NCI-H128 (cell line): Measurements from ENCODE around the gene FXYD7.
"Not testable (repeated sequence)": the region's sequence is repeated elsewhere in the genome, so short reads cannot be mapped to it uniquely, and the experiment has no call there.

ENCODE experiments used
- DNase-seq: peaks from one replicate; lab custom pipeline; 2025; ENCODE audit not compliant: unreplicated experiment; lab: John Stamatoyannopoulos, UW

Gene FXYD7

DNA sequence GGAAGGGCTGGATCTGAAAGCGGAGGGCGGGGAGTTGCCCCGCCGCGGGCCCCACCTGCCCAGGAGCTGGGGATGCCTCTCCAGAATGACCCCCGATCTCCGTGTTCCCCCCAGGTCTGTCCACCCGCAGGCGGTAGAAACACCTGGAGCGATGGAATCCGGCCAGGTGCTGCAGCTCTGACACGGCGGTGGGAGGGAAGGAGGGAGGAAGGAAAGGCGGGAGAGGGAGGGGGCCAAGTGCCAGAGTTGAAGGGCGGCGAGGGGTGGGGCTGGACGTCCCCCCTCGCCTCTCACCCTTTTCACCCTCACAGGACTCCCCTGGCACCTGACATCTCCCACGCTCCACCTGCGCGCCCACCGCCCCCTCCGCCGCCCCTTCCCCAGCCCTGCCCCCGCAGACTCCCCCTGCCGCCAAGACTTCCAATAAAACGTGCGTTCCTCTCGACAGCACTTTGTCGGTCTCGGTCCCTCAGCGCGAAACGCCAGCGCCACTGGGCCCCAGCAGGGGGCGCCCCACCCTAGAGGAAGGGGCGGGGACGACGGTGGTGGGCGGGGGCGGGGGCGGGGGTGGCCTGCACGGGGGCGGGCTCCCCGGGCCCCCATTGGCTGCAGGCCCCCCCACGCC lies 337 bp upstream of the FXYD7 start:
- DNase-seq, result no peak

DNA sequence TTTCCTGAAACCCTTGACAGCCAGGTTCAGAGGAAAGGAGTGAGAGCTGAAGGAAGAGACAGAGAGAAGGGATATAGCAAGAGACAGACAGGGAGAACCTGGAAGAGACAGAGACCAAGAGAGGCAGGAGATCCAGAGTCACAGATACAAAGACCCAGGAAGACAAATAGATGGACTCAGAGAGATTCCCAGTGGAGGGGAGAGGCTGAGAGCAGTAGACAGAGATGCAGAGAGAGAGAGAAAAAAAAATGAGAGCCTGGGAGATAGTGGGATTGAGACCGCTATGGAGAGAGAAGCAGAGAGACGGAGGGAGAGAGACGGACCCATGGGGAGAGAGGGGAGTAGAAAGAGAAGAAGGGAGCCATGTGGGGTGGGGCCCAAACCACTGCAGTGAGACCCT lies 763 bp downstream of the FXYD7 start:
- no peak for DNase-seq

DNA sequence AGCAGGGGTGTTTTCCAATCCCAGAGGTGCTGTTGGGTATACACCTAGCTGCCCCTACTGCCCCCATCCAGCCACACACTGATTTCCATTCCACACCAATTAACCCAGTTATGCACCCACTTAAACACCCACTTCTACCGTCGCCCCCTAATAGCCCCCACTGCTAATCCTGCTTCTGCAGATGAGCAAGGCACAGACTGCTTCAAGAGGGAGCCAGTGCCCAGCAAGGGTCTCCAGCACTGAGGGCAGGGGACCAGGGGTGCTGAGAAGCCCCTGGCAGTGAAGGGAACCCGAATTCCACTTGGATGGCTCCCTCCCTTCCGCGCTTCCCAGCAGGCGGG lies 1.2 kb downstream of the FXYD7 start:
- no peak for DNase-seq

DNA sequence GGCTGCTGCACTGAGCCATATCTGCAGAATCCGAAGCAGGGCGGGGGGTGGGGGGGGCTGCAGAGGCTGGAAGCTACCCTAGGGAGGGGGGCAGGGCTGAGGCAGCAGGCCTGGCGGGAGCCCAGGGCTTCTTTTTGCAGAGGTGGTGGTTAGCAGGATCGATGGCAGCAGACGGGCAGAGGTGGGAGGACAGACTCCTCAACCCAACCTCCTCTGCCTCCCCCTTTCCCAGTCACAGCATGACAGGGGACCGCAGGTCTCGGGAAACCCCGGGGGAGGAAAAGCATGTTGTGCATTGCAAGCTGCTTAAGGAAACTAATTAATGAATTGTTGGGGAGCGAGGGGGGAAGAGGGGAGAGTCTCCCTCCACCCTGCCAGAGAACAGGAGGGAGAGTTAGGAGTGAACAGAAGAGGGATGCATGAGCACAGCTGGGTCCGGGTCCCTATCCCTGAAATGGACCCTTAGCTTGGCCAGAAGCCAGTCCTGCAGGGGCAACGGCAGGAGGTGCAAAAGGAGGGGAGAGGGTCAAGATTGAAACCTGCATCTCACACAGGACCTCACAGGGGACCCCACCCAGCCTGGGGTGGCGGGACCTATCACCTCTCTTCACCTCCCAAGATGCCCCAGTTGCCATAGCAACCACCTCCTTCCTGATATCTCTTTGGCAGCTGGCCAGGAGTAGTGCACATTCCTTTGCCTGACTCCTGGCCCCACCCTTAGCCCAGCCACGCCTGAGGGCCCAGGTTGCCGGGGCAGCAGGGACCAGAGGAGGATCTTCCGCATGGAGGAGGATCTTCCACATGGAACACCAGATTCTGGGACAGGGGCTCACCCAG lies 1.8 kb downstream of the FXYD7 start:
- DNase-seq, result no peak

DNA sequence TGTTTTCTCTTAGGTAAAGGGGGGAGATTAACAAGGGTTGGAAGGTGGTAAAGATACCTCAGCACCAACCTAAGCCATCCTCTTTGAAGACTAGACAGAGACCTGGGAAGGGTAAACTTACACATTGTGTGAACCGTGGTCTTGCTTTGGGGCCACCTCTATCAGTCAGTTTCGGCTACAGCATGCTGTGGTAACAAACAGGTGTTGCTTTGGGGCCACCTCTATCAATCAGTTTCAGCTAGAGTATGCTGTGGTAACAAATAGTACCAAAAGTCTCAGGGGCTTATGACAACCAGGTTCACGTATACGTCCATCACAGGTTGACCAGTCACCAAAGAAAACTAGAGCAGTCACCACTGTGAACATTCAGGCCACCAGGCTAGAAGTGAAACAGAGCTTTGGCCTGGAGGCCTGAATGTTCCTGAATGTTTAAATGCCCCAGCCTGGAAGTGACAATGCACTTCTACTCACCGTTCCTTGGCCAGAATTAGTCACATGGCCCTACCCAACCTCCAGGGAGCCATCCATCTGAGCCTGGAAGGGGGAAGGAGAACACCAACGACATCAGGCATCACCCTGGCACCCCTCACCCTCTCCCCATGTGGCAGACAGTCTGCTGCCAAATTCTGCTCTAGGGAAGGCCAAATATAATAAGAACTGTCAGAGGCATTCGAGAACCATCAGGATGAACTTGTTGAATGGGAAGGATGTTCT lies 3.8 kb downstream of the FXYD7 start:
- DNase-seq, result no peak

DNA sequence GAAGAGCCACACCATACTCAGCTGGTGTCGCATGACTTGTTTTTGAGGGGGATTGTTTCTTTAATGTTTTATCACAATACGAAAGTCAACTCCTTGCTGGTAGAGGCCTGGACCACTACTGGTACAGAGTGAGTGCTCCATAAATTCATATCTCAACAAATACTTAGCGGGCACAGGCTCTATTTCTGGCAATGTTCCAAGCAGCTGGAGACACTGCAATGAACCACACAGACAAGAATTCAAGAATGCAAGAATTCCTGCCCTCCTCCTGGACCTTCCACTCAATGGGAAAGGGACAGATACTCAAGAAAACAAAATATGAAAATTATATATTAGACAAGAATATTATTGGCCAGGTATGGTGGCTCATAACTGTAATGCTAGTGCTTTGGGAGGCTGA lies 6.4 kb downstream of the FXYD7 start:
- no peak for DNase-seq

DNA sequence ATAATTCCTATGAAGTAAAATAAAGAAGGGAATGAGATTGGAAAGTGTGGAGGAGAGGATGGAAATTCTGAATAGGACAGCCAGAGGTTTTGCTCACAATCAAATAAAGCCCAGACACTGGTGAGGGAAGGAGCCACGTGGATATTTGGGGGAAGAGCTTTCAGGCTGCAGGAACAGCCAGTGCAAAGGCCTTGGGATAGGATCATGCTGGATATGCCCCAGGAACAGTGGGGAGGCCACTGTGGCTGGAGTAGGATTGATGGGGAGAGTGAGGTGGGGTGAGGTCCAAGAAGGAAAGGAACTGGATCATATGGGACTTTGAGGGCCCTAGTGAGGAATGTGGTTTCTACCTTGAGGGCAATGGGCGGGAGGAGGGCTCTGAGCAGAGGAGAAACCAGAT lies 7.4 kb downstream of the FXYD7 start:
- DNase-seq, result no peak

DNA sequence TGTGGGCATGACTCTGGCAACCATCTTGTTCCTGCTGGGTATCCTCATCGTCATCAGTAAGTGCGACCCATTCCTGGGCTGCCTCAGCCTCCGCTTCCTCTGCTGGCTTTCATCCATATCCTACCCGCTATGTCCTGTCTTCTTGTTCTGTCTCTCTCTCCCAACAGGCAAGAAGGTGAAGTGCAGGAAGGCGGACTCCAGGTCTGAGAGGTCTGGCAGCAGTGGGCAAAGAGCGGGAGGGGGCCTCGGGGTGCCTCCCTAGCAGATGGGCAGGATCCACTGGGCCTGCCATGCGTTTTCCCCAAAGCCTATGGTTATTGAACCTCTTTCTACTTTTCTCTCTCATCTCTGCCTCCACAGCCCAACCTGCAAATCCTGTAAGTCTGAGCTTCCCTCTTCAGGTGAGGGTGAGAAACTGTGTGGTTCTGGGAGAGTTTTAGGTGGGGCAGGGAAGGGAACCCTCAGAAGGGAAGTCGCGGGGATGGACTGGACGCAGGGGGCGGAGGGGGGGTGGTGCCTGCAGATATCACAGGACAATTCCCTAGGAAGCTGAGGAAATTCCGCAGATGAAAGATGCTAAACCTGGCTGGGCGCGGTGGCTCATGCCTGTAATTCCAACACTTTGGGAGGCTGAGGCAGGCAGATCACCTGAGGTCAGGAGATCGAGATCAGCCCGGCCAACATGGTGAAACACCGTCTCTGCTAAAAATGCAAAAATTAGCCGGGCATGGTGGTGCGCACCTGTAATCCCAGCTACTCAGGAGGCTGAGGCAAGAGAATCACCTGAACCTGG lies 8.4 kb downstream of the FXYD7 start:
- no peak for DNase-seq

DNA sequence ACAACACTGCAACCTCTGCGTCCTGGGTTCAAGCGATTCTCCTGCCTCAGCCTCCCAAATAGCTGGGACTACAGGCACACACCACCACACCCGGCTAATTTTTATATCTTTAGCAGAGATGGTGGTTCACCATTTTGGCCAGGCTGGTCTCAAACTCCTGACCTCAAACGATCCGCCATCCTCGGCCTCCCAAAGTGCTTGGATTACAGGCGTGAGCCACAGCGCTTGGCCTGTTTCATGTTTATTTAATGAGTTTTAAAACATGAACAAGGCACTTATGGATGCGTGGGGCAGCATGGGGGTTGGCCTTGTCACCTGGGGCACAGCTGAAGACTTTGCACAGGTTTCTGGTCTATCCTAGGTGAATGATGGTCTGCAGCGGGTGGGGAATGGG lies 10.1 kb downstream of the FXYD7 start:
- not testable (repeated sequence) for DNase-seq

DNA sequence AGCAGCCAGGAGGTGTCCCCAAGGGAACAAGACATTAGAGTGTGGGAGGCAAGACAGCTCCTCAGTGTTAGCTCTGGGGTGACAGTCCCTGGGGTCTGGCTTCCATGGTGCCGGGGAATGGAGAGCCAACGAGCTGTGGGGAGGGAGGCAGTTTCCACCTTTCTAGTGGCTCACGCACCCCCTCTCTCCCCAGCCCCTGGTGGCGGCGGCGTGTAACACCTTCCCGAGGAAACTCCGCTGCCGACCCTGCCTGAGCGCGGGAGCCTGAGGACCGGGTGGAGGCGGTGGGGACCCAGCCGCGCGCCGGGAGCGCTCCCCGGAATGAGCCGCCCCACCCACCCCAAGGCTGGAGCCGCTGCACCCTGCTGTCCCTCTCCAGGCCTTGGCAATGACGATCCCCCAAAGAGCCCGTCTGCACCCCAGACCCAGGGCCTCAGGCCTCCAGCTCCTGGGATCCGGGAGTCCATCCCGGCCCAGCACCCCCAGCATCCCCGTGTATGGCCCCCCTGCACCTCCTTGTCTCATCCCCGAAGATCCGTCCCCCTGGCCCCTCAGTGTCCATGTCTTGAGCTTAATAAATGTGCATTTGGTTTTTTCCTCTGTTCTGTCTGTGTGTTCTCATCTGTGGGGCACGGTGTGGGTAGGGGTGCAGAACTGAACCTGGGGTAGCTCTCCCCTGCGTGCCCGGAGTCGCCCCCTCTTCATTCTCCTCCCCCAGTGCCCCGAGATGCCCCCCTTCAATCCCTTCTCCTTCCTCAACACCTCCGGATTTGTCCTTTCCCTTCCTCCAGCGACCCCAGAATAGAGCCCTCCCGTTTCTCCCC lies 10.9 kb downstream of the FXYD7 start:
- DNase-seq, result no peak

DNA sequence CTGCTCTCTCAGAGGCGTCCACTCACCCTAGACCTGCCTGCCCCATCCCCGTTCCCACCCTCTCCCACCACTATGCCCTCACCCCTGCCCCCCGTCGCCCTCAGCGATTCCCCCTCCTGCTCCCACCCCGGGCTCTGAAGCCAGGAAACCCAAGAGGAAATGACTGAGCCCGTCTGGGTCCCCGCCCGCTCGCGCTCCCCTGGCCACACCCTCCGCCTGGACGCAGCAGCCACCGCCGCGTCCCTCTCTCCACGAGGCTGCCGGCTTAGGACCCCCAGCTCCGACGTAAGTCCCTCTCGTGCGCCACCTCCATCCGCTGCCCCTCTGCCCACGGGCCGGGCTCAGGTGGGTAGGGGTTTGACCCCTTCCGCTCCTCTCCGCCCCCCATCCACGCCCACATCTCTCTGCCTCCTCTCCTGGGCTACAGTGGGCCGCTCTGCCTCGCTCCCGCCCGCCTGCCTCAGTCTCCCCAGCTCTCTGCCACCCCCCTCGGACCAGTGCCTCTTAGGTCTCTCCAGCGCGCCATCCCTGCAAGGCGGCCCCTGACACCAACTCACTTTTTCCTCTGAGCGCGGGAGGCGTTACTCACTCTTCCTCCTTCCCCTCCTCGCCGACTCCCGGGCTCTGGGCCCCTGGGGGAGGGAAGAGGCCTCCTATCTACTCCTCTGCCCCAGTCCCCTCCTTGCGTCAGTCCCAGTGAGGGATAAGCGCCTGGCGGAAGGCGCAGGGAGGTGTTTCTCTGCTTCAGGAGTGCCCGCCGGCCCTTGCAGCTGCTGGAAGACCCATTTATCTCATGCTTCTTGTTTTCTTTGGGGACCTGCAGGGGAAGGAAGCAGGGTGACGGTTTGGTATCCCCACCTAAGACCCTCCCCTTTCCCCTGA lies 11.7 kb downstream of the FXYD7 start, which contains the start of gene FXYD5:
TSS of gene FXYD5 (plus strand) at position 211 of the 882 bp plus-strand sequence. CDS start 816 bp downstream, outside the sequence.
- DNase-seq, result no peak

DNA sequence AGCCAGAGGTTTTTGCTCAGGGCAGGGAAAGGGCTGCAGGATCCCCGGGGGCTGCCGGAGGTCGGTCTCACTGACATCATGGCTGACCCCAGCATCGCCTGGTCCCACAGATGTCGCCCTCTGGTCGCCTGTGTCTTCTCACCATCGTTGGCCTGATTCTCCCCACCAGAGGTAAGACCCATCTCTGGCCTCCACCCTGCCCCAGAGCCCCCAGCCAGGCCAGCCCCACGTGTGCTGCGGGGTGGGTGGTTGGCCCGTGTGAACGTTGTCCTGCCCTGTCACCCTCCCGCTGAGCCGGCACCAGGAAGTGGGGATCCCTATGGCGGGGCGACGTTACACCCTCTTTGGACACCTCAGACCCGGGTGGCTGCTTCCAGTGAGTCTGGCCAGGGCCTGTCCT lies 12.4 kb downstream of the FXYD7 start:
- no peak for DNase-seq

DNA sequence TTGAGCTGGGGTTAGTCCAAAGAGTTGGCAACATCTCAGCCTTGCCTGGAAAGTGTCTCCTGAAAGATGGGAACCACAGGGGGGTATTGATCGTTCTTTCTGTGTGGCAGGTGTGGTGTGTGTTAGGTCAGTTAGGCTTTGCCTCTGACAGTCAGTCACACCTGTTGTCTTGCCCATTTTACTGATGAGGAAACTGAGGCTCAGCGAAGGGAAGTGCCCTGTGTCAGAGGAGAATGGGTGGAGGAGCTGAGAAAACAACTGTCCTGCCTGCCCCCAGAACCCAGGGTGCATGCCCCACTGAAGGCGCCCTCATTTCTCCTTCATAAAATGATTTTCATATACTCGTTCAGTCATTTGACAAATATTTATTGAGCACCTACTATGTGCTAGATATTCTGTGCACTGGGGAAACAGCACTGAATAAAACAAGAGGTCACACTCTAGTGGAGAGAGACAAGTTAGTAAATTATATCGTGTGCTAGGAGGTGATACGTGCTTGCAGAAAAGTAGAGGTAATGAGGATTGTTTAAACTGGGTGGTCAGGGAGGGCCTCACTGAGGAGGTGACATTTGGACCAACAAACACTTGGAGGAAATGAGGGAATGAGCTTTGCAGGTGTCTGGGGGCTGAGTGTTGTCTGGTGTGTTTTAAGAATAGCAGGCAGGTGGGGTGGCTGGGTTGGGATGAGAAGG lies 13.1 kb downstream of the FXYD7 start:
- no peak for DNase-seq

DNA sequence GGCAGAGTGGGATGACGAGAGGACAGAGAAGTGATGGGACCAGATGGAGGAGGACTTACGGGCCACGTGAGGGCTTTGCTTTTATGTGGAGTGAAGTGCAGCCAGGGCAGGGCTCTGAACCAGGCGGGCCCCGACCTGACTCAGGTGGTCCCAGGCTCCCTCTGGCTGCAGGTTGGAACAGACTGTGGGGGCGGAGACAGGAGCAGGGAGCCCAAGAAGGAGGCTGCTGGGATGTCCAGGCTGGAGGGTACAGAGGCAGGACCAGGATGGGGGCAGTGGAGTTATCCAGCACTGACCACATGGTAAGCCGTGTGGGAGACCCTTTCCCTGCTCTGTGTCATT lies 13.6 kb downstream of the FXYD7 start:
- DNase-seq, result no peak

DNA sequence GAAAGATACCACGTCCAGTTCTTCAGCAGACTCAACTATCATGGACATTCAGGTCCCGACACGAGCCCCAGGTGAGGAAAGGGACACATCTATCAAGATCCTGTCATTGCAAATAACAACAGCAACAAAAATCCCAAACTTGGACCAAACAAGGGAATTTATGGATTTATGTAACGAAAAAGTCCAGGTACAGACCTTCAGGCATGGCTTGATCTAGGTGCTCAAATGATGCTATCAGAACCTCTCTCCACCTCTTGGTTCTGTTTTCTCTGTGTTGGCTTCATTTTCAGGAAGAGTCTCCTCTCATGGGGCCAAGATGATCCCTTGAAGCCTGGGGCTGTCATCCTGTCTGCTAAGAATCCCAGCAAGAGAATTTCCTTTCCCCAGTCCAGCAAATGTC lies 14.4 kb downstream of the FXYD7 start:
- no peak for DNase-seq

DNA sequence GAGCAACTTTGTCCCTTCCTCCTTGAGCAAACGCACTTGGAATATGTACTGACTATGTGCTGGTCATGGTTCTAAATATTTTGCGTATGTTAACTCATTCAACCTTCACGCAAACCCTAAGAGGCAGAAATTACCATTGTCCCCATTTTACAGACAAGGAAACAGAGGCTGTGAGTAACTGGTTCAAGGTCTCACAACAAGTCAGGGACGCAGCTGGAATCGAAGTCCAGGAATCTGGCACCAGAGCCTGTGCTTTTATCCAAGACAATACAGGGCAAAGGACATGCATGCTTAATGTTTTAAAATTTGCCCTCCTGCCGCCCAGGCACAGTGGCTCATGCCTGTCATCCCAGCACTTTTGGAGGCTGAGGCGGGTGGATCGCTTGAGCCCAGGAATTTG lies 16.6 kb downstream of the FXYD7 start:
- no peak for DNase-seq

DNA sequence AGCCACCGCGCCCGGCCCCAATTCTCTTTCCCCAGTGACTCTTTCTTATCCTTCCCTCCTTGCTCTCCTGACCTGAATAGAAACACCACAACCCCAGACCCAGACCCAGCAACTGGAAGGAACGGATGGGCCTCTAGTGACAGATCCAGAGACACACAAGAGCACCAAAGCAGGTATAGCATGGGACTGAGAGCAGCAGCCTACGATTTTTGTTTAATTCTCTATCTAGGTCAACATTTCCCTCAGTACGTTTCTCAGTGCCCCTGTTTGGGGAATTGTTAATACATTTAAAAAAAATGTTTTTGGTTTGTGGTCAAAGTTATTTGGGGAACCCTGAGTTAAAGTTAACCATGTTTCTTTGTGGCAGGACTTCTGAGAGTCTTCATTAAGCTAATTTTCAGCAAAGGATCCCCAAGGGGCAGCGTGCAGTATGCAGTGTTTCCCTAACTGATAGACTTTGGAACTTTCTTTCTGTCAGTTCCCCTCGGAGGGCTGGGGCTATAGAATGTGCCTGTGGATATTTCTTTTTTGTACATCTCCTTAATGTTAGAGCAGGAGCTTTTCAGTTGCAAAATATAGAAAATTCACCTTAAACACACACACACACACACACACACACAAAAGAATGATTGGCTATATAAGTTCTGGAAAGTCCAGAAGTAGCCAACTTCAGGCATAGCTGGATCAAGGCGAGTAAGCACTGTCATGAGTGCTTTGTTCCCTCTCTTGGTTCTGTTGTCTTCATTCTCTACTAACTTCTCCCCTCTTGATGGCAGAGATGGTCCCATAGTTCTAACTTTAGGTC lies 17.8 kb downstream of the FXYD7 start:
- DNase-seq, result no peak

DNA sequence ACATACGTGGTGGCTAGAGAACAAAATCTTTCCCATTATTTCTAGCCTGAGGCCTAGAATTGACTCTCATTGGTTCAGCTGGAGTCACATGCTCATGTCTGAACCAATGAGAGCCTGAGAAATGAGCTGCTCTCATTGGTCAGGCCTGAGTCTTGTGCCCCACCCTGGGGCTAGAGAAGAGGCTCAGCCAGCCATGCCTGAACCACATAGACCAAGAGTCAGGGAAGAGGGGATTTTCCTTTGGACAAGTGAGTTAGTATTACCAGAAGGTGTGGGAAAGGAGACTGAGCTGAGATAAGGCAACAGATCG lies 18.3 kb downstream of the FXYD7 start:
- DNase-seq, result no peak
